Measurements from ENCODE around the gene OR6S1. TPM values are rescaled to one million over a fixed set of nuclear protein-coding genes. Genes with fewer than 3 reads are reported as not detected.

OR6S1 gene
- total and polyA plus RNA-seq, 2 donors (not counting 3 experiments of a cell fraction or from before 2014, with no cell fraction given) = not detected

DNA sequence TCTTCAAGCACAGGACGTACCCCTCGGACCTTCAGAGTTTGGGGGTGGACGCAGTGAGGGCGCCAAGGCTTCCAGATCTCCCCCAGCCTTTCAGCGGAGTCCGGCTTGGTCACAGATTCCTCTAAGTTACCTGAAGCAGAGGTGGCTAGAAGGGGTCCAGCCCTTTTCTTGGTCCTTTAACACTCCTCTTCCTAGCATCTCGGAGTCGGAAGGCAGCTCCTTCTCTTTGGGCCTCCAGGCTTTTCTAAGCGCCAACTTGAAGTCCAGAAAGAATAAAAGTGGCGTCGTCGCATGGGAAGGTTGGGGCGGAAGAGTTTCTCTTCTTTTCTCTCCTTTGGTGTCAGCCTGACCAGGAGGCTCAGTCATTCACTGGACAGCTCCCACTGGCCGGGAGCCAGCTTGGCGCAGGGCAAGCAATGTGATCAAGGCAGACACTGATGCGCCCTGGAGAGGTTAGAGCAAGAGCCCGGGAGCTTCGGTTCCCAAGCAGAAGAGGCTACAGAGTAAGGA, 9.6 kb downstream of the OR6S1 start:
- no peak overlapping the region for H3K9ac ChIP-seq (replicated peaks; ENCODE audit: extremely low read depth, insufficient read depth, low read length)
- DNase-seq (ENCODE audit: low read depth, low spot score) (peak; percentile 31), FAIRE-seq (peak; percentile 40)
- dilution Hi-C loops (cut with MboI; ENCODE audit: extremely low pct_ligation_motif_present, low sequenced_read_pairs) (no loop called here), intact Hi-C loops (cut with micrococcal nuclease) (loop anchor here (1.0 to 5.0 kb wide), 3 partner anchors 19 to 170 kb away; partner anchors contain the start of gene RNASE1)
- no peaks in the 10 kb centered on the region for H4K20me1 ChIP-seq (replicated peaks; ENCODE audit: control insufficient read depth, extremely low read depth, insufficient read depth, low read length)
- H3K4me3 ChIP-seq (replicated peaks in 1 of 3; ENCODE audit: insufficient read depth in 1 of 3, low read depth in 1 of 3, low read length in 3 of 3) = peak overlapping the region in 2 of 3 experiments; percentile 1 to 45
- TF ChIP-seq POLR2AphosphoS5 (IDR thresholded peaks at IDR 0.05; ENCODE audit: insufficient read depth, low read depth, low read length) (no peak), GATA2 (IDR thresholded peaks at IDR 0.05; ENCODE audit: insufficient read depth, insufficient read length, low read depth, low read length) (no peak), POLR2A (IDR thresholded peaks at IDR 0.05; ENCODE audit: low read depth, low read length) (no peak), CTCF (IDR thresholded peaks at IDR 0.05; ENCODE audit: extremely low read depth in 1 of 2, insufficient read depth in 1 of 2, low read depth in 1 of 2, low read length in 2 of 2) (no peak), JUN (IDR thresholded peaks at IDR 0.05; ENCODE audit: borderline replicate concordance, insufficient read depth, insufficient read length, low read depth) (no peak), EZH2 (IDR thresholded peaks at IDR 0.05; ENCODE audit: borderline replicate concordance, low read depth, low read length, severe bottlenecking) (no peak), FOS (IDR thresholded peaks at IDR 0.05; ENCODE audit: borderline replicate concordance, insufficient read depth, low read length) (no peak), MYC (IDR thresholded peaks at IDR 0.05; ENCODE audit: low read depth, low read length) (no peak)
- TF ChIP-seq, protein P1, sequence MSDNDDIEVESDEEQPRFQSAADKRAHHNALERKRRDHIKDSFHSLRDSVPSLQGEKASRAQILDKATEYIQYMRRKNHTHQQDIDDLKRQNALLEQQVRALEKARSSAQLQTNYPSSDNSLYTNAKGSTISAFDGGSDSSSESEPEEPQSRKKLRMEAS (IDR thresholded peaks at IDR 0.05; ENCODE audit: insufficient read depth, insufficient read length) = no peak
- ChIA-PET CTCF (interaction anchor here (1.6 to 3.0 kb wide), 3 partner anchors 18 to 59 kb away, joined by 6 to 20 read pairs (median 17); no protein-coding TSS in a partner anchor), POLR2A (no interaction called here)
- H3K4me1 ChIP-seq (ENCODE audit: control insufficient read depth, extremely low read depth, insufficient read depth, low read length) = peaks cover 24% of the 10 kb centered on the region
- peak overlapping the region; percentile 68 for H3K4me2 ChIP-seq (ENCODE audit: insufficient read depth, low read length)
- no peak overlapping the region for H3K27ac ChIP-seq (ENCODE audit: insufficient read depth, low read depth, low read length)
- no TSS peak for BruUV-seq (replicated peaks)
- no peaks in the 10 kb centered on the region for H3K9me3 ChIP-seq (replicated peaks; ENCODE audit: control insufficient read depth, insufficient read depth, low read length)
- peak overlapping the region; percentile 11 for H2AFZ ChIP-seq (ENCODE audit: low read depth, low read length)
- H3K27me3 ChIP-seq (ENCODE audit: control insufficient read depth in 2 of 2, insufficient read depth in 2 of 2, low read length in 2 of 2) = peaks cover 26 to 45% of the 10 kb centered on the region in 2 experiments
- no peaks in the 10 kb centered on the region for H3K36me3 ChIP-seq (ENCODE audit: control insufficient read depth in 2 of 2, extremely low read depth in 1 of 2, insufficient read depth in 2 of 2, low read length in 2 of 2)
- no peaks in the 10 kb centered on the region for H3K79me2 ChIP-seq (ENCODE audit: control insufficient read depth, insufficient read depth, low read length)
- no peaks in the 10 kb centered on the region for H3K9me1 ChIP-seq (replicated peaks; ENCODE audit: control insufficient read depth, extremely low read depth, insufficient read depth, low read length)
